Loucy (cell line): ENCODE results near the gene CSNK1G1.

ENCODE experiments used
- H2AFZ ChIP-seq: fragments of 200-600 bp; sonication (generic); 2 replicates; pipeline ENCODE4 v1.6.0; 2016; ENCODE audit warnings: antibody characterized with exemption, mild to moderate bottlenecking, low read length, moderate library complexity
- H3F3A ChIP-seq: fragments of 200-600 bp; 2 replicates; pipeline ENCODE4 v1.6.0; 2016; ENCODE audit warnings: antibody characterized with exemption, low read depth, mild to moderate bottlenecking
- H3K27me3 ChIP-seq: fragments of 200-600 bp; sonication (generic); 2 replicates; pipeline ENCODE4 v1.6.1; 2014; ENCODE audit warnings: low read length, mild to moderate bottlenecking; ENCODE audit not compliant: insufficient read depth, poor library complexity, severe bottlenecking
- H3K36me3 ChIP-seq: fragments of 200-600 bp; sonication (generic); 2 replicates; pipeline ENCODE4 v1.6.1; 2016; ENCODE audit warnings: low read length; ENCODE audit not compliant: insufficient read depth
- H3K4me1 ChIP-seq: fragments of 200-600 bp; sonication (generic); 2 replicates; pipeline ENCODE4 v1.5.1; 2014; ENCODE audit warnings: low read length, mild to moderate bottlenecking; ENCODE audit not compliant: insufficient read depth, poor library complexity, severe bottlenecking
- H3K4me2 ChIP-seq: fragments of 200-600 bp; sonication (generic); 2 replicates; pipeline ENCODE4 v1.6.0; 2014; ENCODE audit warnings: antibody characterized with exemption, low read length, low read depth, mild to moderate bottlenecking; ENCODE audit not compliant: poor library complexity, severe bottlenecking
- H3K4me3 ChIP-seq: fragments of 200-600 bp; sonication (generic); 2 replicates; pipeline ENCODE4 v1.5.1; 2014; ENCODE audit warnings: low read length, mild to moderate bottlenecking, mixed read lengths; ENCODE audit not compliant: poor library complexity, severe bottlenecking
- H3K79me2 ChIP-seq: fragments of 200-600 bp; sonication (generic); 2 replicates; pipeline ENCODE4 v1.6.1; 2014; ENCODE audit warnings: low read length; ENCODE audit not compliant: insufficient read depth
- H3K9ac ChIP-seq: fragments of 200-600 bp; sonication (generic); 2 replicates; pipeline ENCODE4 v1.6.0; 2014; ENCODE audit warnings: mild to moderate bottlenecking, low read depth, low read length, moderate library complexity; ENCODE audit not compliant: poor library complexity, severe bottlenecking
- H3K9me2 ChIP-seq: fragments of 200-600 bp; sonication (generic); replicated peaks from 2 replicates; pipeline ENCODE4 v1.6.1; 2016; ENCODE audit warnings: low read depth, low read length, mixed read lengths
- H3K9me3 ChIP-seq: fragments of 200-600 bp; sonication (generic); 2 replicates; pipeline ENCODE4 v1.6.1; 2014; ENCODE audit warnings: mild to moderate bottlenecking, antibody characterized with exemption, low read length, low read depth; ENCODE audit not compliant: insufficient read depth
- H4K20me1 ChIP-seq: fragments of 200-600 bp; sonication (generic); 2 replicates; pipeline ENCODE4 v1.6.0; 2014; ENCODE audit warnings: antibody characterized with exemption, low read length, mild to moderate bottlenecking; ENCODE audit not compliant: insufficient read depth, poor library complexity, severe bottlenecking
- EZH2phosphoT487 ChIP-seq: fragments of 200-600 bp; IDR thresholded peaks from 2 replicates; pipeline ENCODE4 v1.6.1; 2018; ENCODE audit warnings: antibody characterized with exemption, mild to moderate bottlenecking, moderate library complexity, borderline replicate concordance
- TF ChIP-seq, protein P1 (sequence below): fragments of 200-600 bp; sonication (generic); conservative IDR thresholded peaks from 2 replicates; pipeline ENCODE4 v1.5.1; 2014; ENCODE audit warnings: mild to moderate bottlenecking, antibody characterized with exemption, low read length

The CSNK1G1 gene

DNA sequence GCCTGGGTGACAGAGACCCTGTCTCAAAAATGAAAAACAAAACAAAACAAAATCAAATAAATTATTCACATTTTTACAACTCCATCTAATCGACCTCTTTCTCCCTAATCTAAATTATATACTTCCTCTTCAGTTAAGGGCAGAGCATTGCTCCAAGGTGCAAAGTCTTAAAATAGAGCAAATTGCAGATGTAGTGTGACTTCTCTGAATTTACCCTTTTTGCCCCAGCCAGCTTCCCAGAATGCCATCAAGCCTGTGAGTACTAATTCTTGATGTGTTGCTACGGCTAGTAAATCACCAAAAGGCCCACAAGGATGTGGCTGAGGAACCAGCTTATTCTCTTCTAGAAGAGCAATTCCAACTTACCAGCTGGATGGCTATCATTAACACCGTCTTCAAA is 139.8 kb downstream of the CSNK1G1 start:
- Histone ChIP-seq H3K9me2 (no peaks in the 10 kb centered on the region), H3K36me3 (peaks cover 29% of the 10 kb centered on the region), H3K27me3 (no peaks in the 10 kb centered on the region), H3F3A (peaks cover 9% of the 10 kb centered on the region; the same call in 1 of the 2 replicates), H3K4me1 (peaks cover 44% of the 10 kb centered on the region), H2AFZ (no peak overlapping the region), H3K79me2 (peaks cover 44% of the 10 kb centered on the region; the same call in 1 of the 2 replicates), H3K4me2 (no peak overlapping the region), H3K4me3 (no peak overlapping the region), H3K9ac (no peak overlapping the region), H4K20me1 (no peaks in the 10 kb centered on the region), H3K9me3 (no peaks in the 10 kb centered on the region)
- TF ChIP-seq EZH2phosphoT487, result no peak
- TF ChIP-seq, protein P1, sequence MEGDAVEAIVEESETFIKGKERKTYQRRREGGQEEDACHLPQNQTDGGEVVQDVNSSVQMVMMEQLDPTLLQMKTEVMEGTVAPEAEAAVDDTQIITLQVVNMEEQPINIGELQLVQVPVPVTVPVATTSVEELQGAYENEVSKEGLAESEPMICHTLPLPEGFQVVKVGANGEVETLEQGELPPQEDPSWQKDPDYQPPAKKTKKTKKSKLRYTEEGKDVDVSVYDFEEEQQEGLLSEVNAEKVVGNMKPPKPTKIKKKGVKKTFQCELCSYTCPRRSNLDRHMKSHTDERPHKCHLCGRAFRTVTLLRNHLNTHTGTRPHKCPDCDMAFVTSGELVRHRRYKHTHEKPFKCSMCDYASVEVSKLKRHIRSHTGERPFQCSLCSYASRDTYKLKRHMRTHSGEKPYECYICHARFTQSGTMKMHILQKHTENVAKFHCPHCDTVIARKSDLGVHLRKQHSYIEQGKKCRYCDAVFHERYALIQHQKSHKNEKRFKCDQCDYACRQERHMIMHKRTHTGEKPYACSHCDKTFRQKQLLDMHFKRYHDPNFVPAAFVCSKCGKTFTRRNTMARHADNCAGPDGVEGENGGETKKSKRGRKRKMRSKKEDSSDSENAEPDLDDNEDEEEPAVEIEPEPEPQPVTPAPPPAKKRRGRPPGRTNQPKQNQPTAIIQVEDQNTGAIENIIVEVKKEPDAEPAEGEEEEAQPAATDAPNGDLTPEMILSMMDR, result no peak

DNA sequence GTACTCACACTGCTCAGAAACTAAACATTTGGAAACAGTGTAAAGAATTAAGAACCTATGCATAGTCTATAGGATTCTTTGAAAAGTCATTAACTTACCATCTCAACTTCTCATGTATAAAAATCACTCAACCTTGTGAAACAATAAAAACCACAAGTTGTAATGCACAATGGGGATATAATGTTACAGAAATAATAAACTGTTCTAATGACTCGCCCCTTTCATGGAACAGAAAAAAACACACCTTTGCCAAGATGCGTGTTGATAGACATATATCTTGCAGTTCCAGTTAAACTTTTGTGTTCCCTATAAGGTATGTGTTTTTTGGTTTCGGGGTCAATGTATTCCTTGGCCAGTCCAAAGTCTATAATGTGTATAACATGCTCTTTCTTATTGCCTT is 142.3 kb downstream of the CSNK1G1 start:
- Histone ChIP-seq H4K20me1 (no peaks in the 10 kb centered on the region), H3K4me2 (peak overlapping the region; percentile 34), H3K9me2 (no peaks in the 10 kb centered on the region)

DNA sequence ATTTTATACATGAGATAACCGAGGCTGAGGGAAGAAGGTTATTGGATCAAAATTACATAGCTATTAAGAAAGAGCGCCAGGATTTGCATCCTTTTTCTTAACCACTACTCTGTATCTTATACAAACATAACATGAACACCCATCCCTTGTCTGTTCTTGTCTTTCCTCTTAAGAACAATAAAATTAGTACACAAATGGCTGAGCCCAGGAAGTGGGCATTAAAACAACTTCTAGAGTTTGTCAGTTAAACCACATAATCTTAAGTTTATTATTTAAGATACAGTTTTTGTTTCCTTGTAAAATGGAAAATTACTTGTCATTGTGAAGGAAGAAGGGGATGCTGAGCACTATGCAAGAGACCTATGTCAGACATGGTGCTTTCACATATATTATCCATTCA is 144.3 kb downstream of the CSNK1G1 start:
- Histone ChIP-seq H3K9ac (peak overlapping the region; percentile 71), H3K4me1 (peaks cover 59% of the 10 kb centered on the region), H3K79me2 (peaks cover 24% of the 10 kb centered on the region; the same call in 1 of the 2 replicates), H3K9me3 (no peaks in the 10 kb centered on the region), H4K20me1 (no peaks in the 10 kb centered on the region), H3K27me3 (no peaks in the 10 kb centered on the region), H3K36me3 (peaks cover 41% of the 10 kb centered on the region), H3F3A (peaks cover 11% of the 10 kb centered on the region; the same call in 1 of the 2 replicates), H2AFZ (no peak overlapping the region), H3K4me2 (peak overlapping the region; percentile 56), H3K9me2 (no peaks in the 10 kb centered on the region), H3K4me3 (peak overlapping the region; percentile 23)
- no peak for TF ChIP-seq EZH2phosphoT487
- TF ChIP-seq, protein P1, result no peak

More for the DNA sequence above, 142.3 kb downstream of the CSNK1G1 start:
- Histone ChIP-seq H3K79me2 (peaks cover 41% of the 10 kb centered on the region; the same call in 1 of the 2 replicates), H3K9ac (peak overlapping the region; percentile 51), H3K9me3 (no peaks in the 10 kb centered on the region), H3K4me1 (peaks cover 66% of the 10 kb centered on the region), H3F3A (peaks cover 11% of the 10 kb centered on the region; the same call in 1 of the 2 replicates), H3K36me3 (peaks cover 37% of the 10 kb centered on the region), H2AFZ (no peak overlapping the region), H3K27me3 (no peaks in the 10 kb centered on the region), H3K4me3 (no peak overlapping the region)
- TF ChIP-seq, protein P1, result no peak
- no peak for TF ChIP-seq EZH2phosphoT487
